ENCODE results near the gene LRRC8D.

The LRRC8D gene

GRCh38 chr1:89945852-89946476 lies 125.1 kb downstream of the LRRC8D start:
- no peak overlapping the region for H3K4me3 ChIP-seq (ENCODE audit: low read depth, low read length)
- TF ChIP-seq CTCF (IDR thresholded peaks at IDR 0.05; ENCODE audit: insufficient read depth, low read depth, low read length, missing control alignments), result no peak
- peak; percentile 85 for DNase-seq (ENCODE audit: low read depth)

GRCh38 chr1:89946532-89946931 lies 125.7 kb downstream of the LRRC8D start:
- DNase-seq (ENCODE audit: low read depth), result no peak
- no peak for TF ChIP-seq CTCF (IDR thresholded peaks at IDR 0.05; ENCODE audit: insufficient read depth, low read depth, low read length, missing control alignments)
- no peak overlapping the region for H3K4me3 ChIP-seq (ENCODE audit: low read depth, low read length)

GRCh38 chr1:89948722-89949345 lies 128.0 kb downstream of the LRRC8D start:
- TF ChIP-seq CTCF (IDR thresholded peaks at IDR 0.05; ENCODE audit: insufficient read depth, low read depth, low read length, missing control alignments), result no peak
- DNase-seq (ENCODE audit: low read depth), result no peak
- no peak overlapping the region for H3K4me3 ChIP-seq (ENCODE audit: low read depth, low read length)

GRCh38 chr1:89949991-89950624 lies 129.3 kb downstream of the LRRC8D start:
- TF ChIP-seq CTCF (IDR thresholded peaks at IDR 0.05; ENCODE audit: insufficient read depth, low read depth, low read length, missing control alignments), result no peak
- DNase-seq (ENCODE audit: low read depth), result no peak
- no peak overlapping the region for H3K4me3 ChIP-seq (ENCODE audit: low read depth, low read length)

- no peak for TF ChIP-seq CTCF (IDR thresholded peaks at IDR 0.05; ENCODE audit: insufficient read depth, low read depth, low read length, missing control alignments)
- no peak overlapping the region for H3K4me3 ChIP-seq (ENCODE audit: low read depth, low read length)
- DNase-seq (ENCODE audit: low read depth), result no peak
These were observed 129.9 kb downstream of the LRRC8D start for GRCh38 chr1:89950703-89951102.

GRCh38 chr1:89951766-89952604 lies 131.2 kb downstream of the LRRC8D start:
- no peak for DNase-seq (ENCODE audit: low read depth)
- H3K4me3 ChIP-seq (ENCODE audit: low read depth, low read length), result no peak overlapping the region
- TF ChIP-seq CTCF (IDR thresholded peaks at IDR 0.05; ENCODE audit: insufficient read depth, low read depth, low read length, missing control alignments), result no peak
